HepG2 (cell line): ENCODE results near the gene MRM3. TPM values are rescaled to one million over a fixed set of nuclear protein-coding genes. Genes with fewer than 3 reads are reported as not detected.

Experiments used
- ATAC-seq: fragments of 200-7000 bp; cut with Tn5 transposase; 3 replicates; pipeline ENCODE4 v1.9.1; 2020; ENCODE audit warnings: mild to moderate bottlenecking, moderate library complexity
- BruUV-seq: library from RNA; stranded (reverse); fragments of 400-500 nt; replicated peaks from 2 replicates; lab custom pipeline; 2021; lab: Mats Ljungman, UMichigan
- CTCF ChIA-PET: fragments of 300-600 bp; formaldehyde crosslinking; extraction: SDS; loops from one replicate; lab custom pipeline; 2021; ENCODE audit warnings: low total read pairs, inconsistent platforms, low intra/inter-chr PET ratio; lab: Yijun Ruan, JAX
- POLR2A ChIA-PET: fragments of 350-600 bp; sonication (Branson Sonifier 250); formaldehyde crosslinking; loops from one replicate; lab custom pipeline; 2020; ENCODE audit warnings: antibody characterized with exemption, inconsistent platforms; lab: Yijun Ruan, JAX
- DNase-seq: peaks from one replicate; pipeline ENCODE4 v3.0.0-alpha.2; 2015; ENCODE audit warnings: low spot score
- FAIRE-seq: peaks from 3 replicates; lab custom pipeline; 2011; peaks lifted over from hg19 to GRCh38; lab: Jason Lieb, UNC
- H2AFZ ChIP-seq: one replicate; pipeline ENCODE4 v1.6.1; 2011; ENCODE audit warnings: low read length, inconsistent platforms
- H3K27ac ChIP-seq: fragments of 300-600 bp; 3 replicates; pipeline ENCODE4 v1.8.0; 2011; ENCODE audit warnings: mixed run types, mild to moderate bottlenecking, mixed read lengths, low read length, inconsistent platforms; ENCODE audit not compliant: insufficient read depth; ENCODE audit errors: extremely low read length
- H3K27me3 ChIP-seq, 2 experiments: fragments of 200-600 bp in 1 of 2; 2 replicates in 1 of 2; 3 replicates in 1 of 2; pipeline versions ENCODE4 v1.6.0 to v1.8.0; 2011; ENCODE audit warnings: low read length in 2 of 2, mild to moderate bottlenecking in 2 of 2, moderate library complexity in 2 of 2, inconsistent platforms in 1 of 2; ENCODE audit not compliant: insufficient read depth in 2 of 2, control insufficient read depth in 1 of 2
- H3K36me3 ChIP-seq, 2 experiments: fragments of 200-600 bp in 1 of 2; replicated peaks in 1 of 2; 2 replicates in 1 of 2; 3 replicates in 1 of 2; pipeline versions ENCODE4 v1.5.1 to v1.8.0; 2011; ENCODE audit warnings: low read length in 2 of 2, inconsistent platforms in 1 of 2; ENCODE audit not compliant: insufficient read depth in 2 of 2, control insufficient read depth in 1 of 2
- H3K4me1 ChIP-seq: 2 replicates; pipeline ENCODE4 v1.5.1; 2012; ENCODE audit warnings: low read length, inconsistent platforms; ENCODE audit not compliant: insufficient read depth
- H3K4me2 ChIP-seq: 2 replicates; pipeline ENCODE4 v1.6.0; 2011; ENCODE audit warnings: low read depth, low read length, inconsistent platforms
- H3K4me3 ChIP-seq, 3 experiments: fragments of 200-600 bp in 1 of 3; sonication (generic), shearing (Covaris generic) in 1 of 3; replicated peaks in 1 of 3; 2 replicates each; pipeline ENCODE4 v1.5.1; 2011 to 2016; ENCODE audit warnings: low read length in 3 of 3, inconsistent platforms in 2 of 3, low read depth in 2 of 3, mild to moderate bottlenecking in 2 of 3, control low read depth in 1 of 3, mixed read lengths in 1 of 3; ENCODE audit not compliant: insufficient read depth in 1 of 3
- H3K79me2 ChIP-seq: one replicate; pipeline ENCODE4 v1.6.1; 2011; ENCODE audit warnings: low read length, inconsistent platforms; ENCODE audit not compliant: insufficient read depth
- H3K9ac ChIP-seq: 2 replicates; pipeline ENCODE4 v1.6.0; 2011; ENCODE audit warnings: mild to moderate bottlenecking, low read depth, low read length, inconsistent platforms; ENCODE audit not compliant: insufficient read depth
- H3K9me3 ChIP-seq: 2 replicates; pipeline ENCODE4 v1.5.1; 2012; ENCODE audit warnings: mild to moderate bottlenecking, low read length
- H4K20me1 ChIP-seq: 2 replicates; pipeline ENCODE4 v1.6.0; 2011; ENCODE audit warnings: inconsistent platforms, mild to moderate bottlenecking, low read length, moderate library complexity; ENCODE audit not compliant: insufficient read depth
- E2F5 ChIP-seq: sonication (generic); formaldehyde crosslinking; conservative IDR thresholded peaks from 2 replicates; pipeline ENCODE4 v1.4.0; 2020; ENCODE audit warnings: missing genetic modification reagents
- EEA1 ChIP-seq: sonication (generic); formaldehyde crosslinking; IDR thresholded peaks from 2 replicates; pipeline ENCODE4 v1.5.1; 2020; ENCODE audit warnings: mild to moderate bottlenecking, missing genetic modification reagents, borderline replicate concordance
- NFIC ChIP-seq: IDR thresholded peaks from 2 replicates; pipeline ENCODE4 v1.6.1; 2012; ENCODE audit warnings: mild to moderate bottlenecking, low read length, inconsistent platforms
- PHF20 ChIP-seq: sonication (generic); formaldehyde crosslinking; IDR thresholded peaks from 2 replicates; pipeline ENCODE4 v1.5.0; 2020; ENCODE audit warnings: mild to moderate bottlenecking, missing genetic modification reagents
- RXRB ChIP-seq: IDR thresholded peaks from 2 replicates; pipeline ENCODE4 v1.6.1; 2016; ENCODE audit warnings: borderline replicate concordance, missing genetic modification reagents, missing compliant biosample characterization
- SAP130 ChIP-seq: IDR thresholded peaks from 2 replicates; pipeline ENCODE4 v1.6.1; 2016; ENCODE audit warnings: low read depth
- SOX5 ChIP-seq: IDR thresholded peaks from 2 replicates; pipeline ENCODE4 v1.6.1; 2016; ENCODE audit warnings: borderline replicate concordance
- TOPORS ChIP-seq: sonication (generic); formaldehyde crosslinking; IDR thresholded peaks from 2 replicates; pipeline ENCODE4 v1.8.0; 2023; ENCODE audit warnings: mild to moderate bottlenecking, missing genetic modification reagents
- WIZ ChIP-seq: sonication (generic); formaldehyde crosslinking; IDR thresholded peaks from 2 replicates; pipeline ENCODE4 v1.5.1; 2020; ENCODE audit warnings: mild to moderate bottlenecking, missing genetic modification reagents
- ZFY ChIP-seq: sonication (generic); formaldehyde crosslinking; IDR thresholded peaks from 2 replicates; pipeline ENCODE4 v1.4.0; 2020; ENCODE audit warnings: missing genetic modification reagents
- ZNF121 ChIP-seq: sonication (generic); formaldehyde crosslinking; IDR thresholded peaks from 2 replicates; pipeline ENCODE4 v1.5.0; 2020; ENCODE audit warnings: mild to moderate bottlenecking, missing genetic modification reagents
- ZNF143 ChIP-seq: sonication (generic); formaldehyde crosslinking; IDR thresholded peaks from 2 replicates; pipeline ENCODE4 v1.4.0; 2020; ENCODE audit warnings: missing genetic modification reagents
- ZNF205 ChIP-seq: IDR thresholded peaks from 2 replicates; pipeline ENCODE4 v1.6.1; 2018; ENCODE audit warnings: missing biosample characterization, missing genetic modification reagents
- ZNF296 ChIP-seq: sonication (generic); formaldehyde crosslinking; conservative IDR thresholded peaks from 2 replicates; pipeline ENCODE4 v1.5.0; 2020; ENCODE audit warnings: mild to moderate bottlenecking, missing genetic modification reagents
- ZNF556 ChIP-seq: sonication (generic); formaldehyde crosslinking; IDR thresholded peaks from 2 replicates; pipeline ENCODE4 v1.4.0; 2020; ENCODE audit warnings: mild to moderate bottlenecking, missing genetic modification reagents, borderline replicate concordance
- WGBS: methylation state at CpG from one replicate; pipeline ENCODE4 v1.1.6; 2017; ENCODE audit warnings: low lambda C conversion rate; 5-methylcytosine and 5-hydroxymethylcytosine counted together
- in situ Hi-C: cut with HindIII; loops from 2 replicates; pipeline ENCODE4 v1.10.0; 2017; ENCODE audit warnings: low pct_unique_long_range_greater_than_20kb; ENCODE audit not compliant: extremely low pct_ligation_motif_present
- intact Hi-C: fragments of 100-400 bp; cut with micrococcal nuclease; formaldehyde crosslinking; loops from one replicate; pipeline ENCODE4 v1.10.0; 2022; ENCODE audit not compliant: unreplicated experiment
- polyA plus RNA-seq, 8 experiments: library from polyadenylated mRNA; depleted of rRNA in 3 of 8; stranded (reverse) in 7 of 8; unstranded in 1 of 8; fragments of >200 nt; fragmentation: Illumina TruSeq in 4 of 8; extraction: Trizol in 4 of 8; gene quantifications; 2 replicates each; pipeline versions ENCODE4 v1.2.1 to v1.2.3, GENCODE V29; 2011 to 2016; ENCODE audit warnings: low read depth in 4 of 8, missing spikeins in 1 of 8, mixed read lengths in 1 of 8; ENCODE audit not compliant: insufficient read depth in 1 of 8
- total RNA-seq, 5 experiments: library from RNA; depleted of rRNA; stranded (reverse); fragments of >200 nt; fragmentation: Illumina TruSeq; extraction: Trizol; gene quantifications; 2 replicates each; pipeline ENCODE4 v1.2.3, GENCODE V29; 2016; ENCODE audit warnings: low read depth in 1 of 5
- TF ChIP-seq, protein P1 (sequence below): sonication (generic); formaldehyde crosslinking; IDR thresholded peaks from 2 replicates; pipeline ENCODE4 v1.5.0; 2020; ENCODE audit warnings: mild to moderate bottlenecking, missing genetic modification reagents

The MRM3 gene
- total and polyA plus RNA-seq, 2 of the 13 experiments (the other 11 are each of a cell fraction or from before 2014, with no cell fraction given), result 12.3 to 25.5 TPM

DNA sequence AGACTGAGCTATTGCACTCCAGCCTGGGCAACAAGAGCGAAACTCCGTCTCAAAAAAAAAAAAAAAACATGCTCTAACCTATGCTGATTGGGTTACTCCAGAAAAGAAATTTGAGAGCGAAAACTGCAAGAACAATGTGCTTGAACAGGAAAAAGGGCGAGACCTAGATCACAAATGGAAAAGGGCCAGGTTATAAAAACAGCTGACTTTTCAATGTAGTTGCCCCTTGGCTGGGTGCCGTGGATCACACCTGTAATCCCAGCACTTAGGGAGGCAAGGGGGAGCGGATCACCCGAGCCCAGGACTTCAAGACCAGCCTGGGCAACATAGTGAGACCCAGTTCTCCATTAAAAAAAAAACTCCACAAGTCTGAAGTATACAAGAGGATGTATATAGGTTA, 48.8 kb downstream of the MRM3 start (continued):
- TF ChIP-seq RXRB (CRISPR knock-in tag) (no peak), WIZ (CRISPR knock-in tag) (no peak), NFIC (no peak), ZNF143 (no peak), ZFY (CRISPR knock-in tag) (no peak), ZNF296 (CRISPR knock-in tag) (no peak), SOX5 (CRISPR knock-in tag) (no peak), ZNF205 (CRISPR knock-in tag) (no peak), SAP130 (CRISPR knock-in tag) (no peak), EEA1 (CRISPR knock-in tag) (no peak)

- no peaks in the 10 kb centered on the region for H3K27me3 ChIP-seq
- H3K79me2 ChIP-seq, result no peaks in the 10 kb centered on the region
- H3K4me1 ChIP-seq, result no peaks in the 10 kb centered on the region
- H3K9me3 ChIP-seq, result no peaks in the 10 kb centered on the region
- in situ Hi-C loops (no loop called here), intact Hi-C loops (no loop called here)
- FAIRE-seq, result no peak
- WGBS, result 95% methylated on average over 4 of the region's 6 CpGs
- H3K27ac ChIP-seq, result no peak overlapping the region
- TF ChIP-seq ZNF556 (CRISPR knock-in tag) (no peak), PHF20 (CRISPR knock-in tag) (no peak), TOPORS (CRISPR knock-in tag) (no peak), ZNF121 (CRISPR knock-in tag) (peak; percentile 44; the same call in 1 of the 2 replicates), E2F5 (no peak)
- TF ChIP-seq, protein P1, sequence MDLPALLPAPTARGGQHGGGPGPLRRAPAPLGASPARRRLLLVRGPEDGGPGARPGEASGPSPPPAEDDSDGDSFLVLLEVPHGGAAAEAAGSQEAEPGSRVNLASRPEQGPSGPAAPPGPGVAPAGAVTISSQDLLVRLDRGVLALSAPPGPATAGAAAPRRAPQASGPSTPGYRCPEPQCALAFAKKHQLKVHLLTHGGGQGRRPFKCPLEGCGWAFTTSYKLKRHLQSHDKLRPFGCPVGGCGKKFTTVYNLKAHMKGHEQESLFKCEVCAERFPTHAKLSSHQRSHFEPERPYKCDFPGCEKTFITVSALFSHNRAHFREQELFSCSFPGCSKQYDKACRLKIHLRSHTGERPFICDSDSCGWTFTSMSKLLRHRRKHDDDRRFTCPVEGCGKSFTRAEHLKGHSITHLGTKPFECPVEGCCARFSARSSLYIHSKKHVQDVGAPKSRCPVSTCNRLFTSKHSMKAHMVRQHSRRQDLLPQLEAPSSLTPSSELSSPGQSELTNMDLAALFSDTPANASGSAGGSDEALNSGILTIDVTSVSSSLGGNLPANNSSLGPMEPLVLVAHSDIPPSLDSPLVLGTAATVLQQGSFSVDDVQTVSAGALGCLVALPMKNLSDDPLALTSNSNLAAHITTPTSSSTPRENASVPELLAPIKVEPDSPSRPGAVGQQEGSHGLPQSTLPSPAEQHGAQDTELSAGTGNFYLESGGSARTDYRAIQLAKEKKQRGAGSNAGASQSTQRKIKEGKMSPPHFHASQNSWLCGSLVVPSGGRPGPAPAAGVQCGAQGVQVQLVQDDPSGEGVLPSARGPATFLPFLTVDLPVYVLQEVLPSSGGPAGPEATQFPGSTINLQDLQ, result no peak
- H3K36me3 ChIP-seq, result peaks cover 0 to 1% of the 10 kb centered on the region in 2 experiments; a peak in 1 of 5 replicates
- H4K20me1 ChIP-seq, result no peaks in the 10 kb centered on the region
- no peak overlapping the region for H2AFZ ChIP-seq
- H3K4me2 ChIP-seq, result no peak overlapping the region
- H3K9ac ChIP-seq, result no peak overlapping the region
- no peak for DNase-seq
- no peak overlapping the region for H3K4me3 ChIP-seq
- ChIA-PET POLR2A (no interaction called here), CTCF (no interaction called here)
- BruUV-seq, result no TSS peak
- ATAC-seq, result no peak; the same call in 2 of the 3 replicates
These were observed 52.0 kb downstream of the MRM3 start for GRCh38 chr17:834136-834535.
